Measurements from ENCODE around the gene DPF3.

DPF3 gene

GRCh38 chr14:72906316-72906715 is 12.4 kb upstream of the DPF3 start:
- no peak for DNase-seq (ENCODE audit: insufficient read length, low spot score)
- FAIRE-seq, result no peak

- FAIRE-seq (peak; percentile 77), DNase-seq (ENCODE audit: insufficient read length, low spot score) (peak; percentile 35)
These were observed 11.1 kb upstream of the DPF3 start for GRCh38 chr14:72904840-72905561.

- no peak for FAIRE-seq
- no peak for DNase-seq (ENCODE audit: insufficient read length, low spot score)
These were observed 10.3 kb upstream of the DPF3 start for GRCh38 chr14:72904218-72904617.

- DNase-seq (ENCODE audit: insufficient read length, low spot score) (no peak), FAIRE-seq (no peak)
These were observed 9.8 kb upstream of the DPF3 start for GRCh38 chr14:72903716-72904115.

GRCh38 chr14:72902801-72903530 is 9.1 kb upstream of the DPF3 start:
- FAIRE-seq, result peak; percentile 18

GRCh38 chr14:72901361-72901760 is 7.5 kb upstream of the DPF3 start:
- FAIRE-seq (no peak), DNase-seq (ENCODE audit: insufficient read length, low spot score) (no peak)

More at GRCh38 chr14:72902801-72903530, 9.1 kb upstream of the DPF3 start:
- DNase-seq (ENCODE audit: insufficient read length, low spot score), result no peak

- DNase-seq (ENCODE audit: insufficient read length, low spot score), result no peak
- no peak for FAIRE-seq
These were observed 4.5 kb upstream of the DPF3 start for GRCh38 chr14:72898448-72898847.

GRCh38 chr14:72894623-72895378 is 900 bp upstream of the DPF3 start:
- peak; percentile 8 for FAIRE-seq
- no peak for DNase-seq (ENCODE audit: insufficient read length, low spot score)

GRCh38 chr14:72894323-72894622 is 372 bp upstream of the DPF3 start:
- FAIRE-seq (no peak), DNase-seq (ENCODE audit: insufficient read length, low spot score) (no peak)

GRCh38 chr14:72892879-72893635 is 844 bp downstream of the DPF3 start:
- FAIRE-seq (no peak), DNase-seq (ENCODE audit: insufficient read length, low spot score) (no peak)

GRCh38 chr14:72892103-72892878 is 1.6 kb downstream of the DPF3 start:
- DNase-seq (ENCODE audit: insufficient read length, low spot score) (no peak), FAIRE-seq (no peak)

GRCh38 chr14:72891666-72892102 is 2.2 kb downstream of the DPF3 start:
- DNase-seq (ENCODE audit: insufficient read length, low spot score) (no peak), FAIRE-seq (no peak)

GRCh38 chr14:72889366-72889765 is 4.5 kb downstream of the DPF3 start:
- DNase-seq (ENCODE audit: insufficient read length, low spot score) (no peak), FAIRE-seq (no peak)

GRCh38 chr14:72888636-72889201 is 5.2 kb downstream of the DPF3 start:
- FAIRE-seq, result no peak
- DNase-seq (ENCODE audit: insufficient read length, low spot score), result no peak

GRCh38 chr14:72888192-72888591 is 5.7 kb downstream of the DPF3 start:
- FAIRE-seq (no peak), DNase-seq (ENCODE audit: insufficient read length, low spot score) (no peak)

GRCh38 chr14:72887514-72887913 is 6.4 kb downstream of the DPF3 start:
- no peak for DNase-seq (ENCODE audit: insufficient read length, low spot score)
- no peak for FAIRE-seq

GRCh38 chr14:72884386-72884785 is 9.5 kb downstream of the DPF3 start:
- no peak for FAIRE-seq
- no peak for DNase-seq (ENCODE audit: insufficient read length, low spot score)

GRCh38 chr14:72883961-72884360 is 9.9 kb downstream of the DPF3 start:
- FAIRE-seq, result no peak
- DNase-seq (ENCODE audit: insufficient read length, low spot score), result no peak

- no peak for FAIRE-seq
- no peak for DNase-seq (ENCODE audit: insufficient read length, low spot score)
These were observed 10.8 kb downstream of the DPF3 start for GRCh38 chr14:72883109-72883508.

GRCh38 chr14:72882463-72882862 is 11.4 kb downstream of the DPF3 start:
- DNase-seq (ENCODE audit: insufficient read length, low spot score), result no peak
- FAIRE-seq, result no peak

Measured in GM19239 (cell line).